ENCODE data around the gene HOXC11.

The HOXC11 gene

DNA sequence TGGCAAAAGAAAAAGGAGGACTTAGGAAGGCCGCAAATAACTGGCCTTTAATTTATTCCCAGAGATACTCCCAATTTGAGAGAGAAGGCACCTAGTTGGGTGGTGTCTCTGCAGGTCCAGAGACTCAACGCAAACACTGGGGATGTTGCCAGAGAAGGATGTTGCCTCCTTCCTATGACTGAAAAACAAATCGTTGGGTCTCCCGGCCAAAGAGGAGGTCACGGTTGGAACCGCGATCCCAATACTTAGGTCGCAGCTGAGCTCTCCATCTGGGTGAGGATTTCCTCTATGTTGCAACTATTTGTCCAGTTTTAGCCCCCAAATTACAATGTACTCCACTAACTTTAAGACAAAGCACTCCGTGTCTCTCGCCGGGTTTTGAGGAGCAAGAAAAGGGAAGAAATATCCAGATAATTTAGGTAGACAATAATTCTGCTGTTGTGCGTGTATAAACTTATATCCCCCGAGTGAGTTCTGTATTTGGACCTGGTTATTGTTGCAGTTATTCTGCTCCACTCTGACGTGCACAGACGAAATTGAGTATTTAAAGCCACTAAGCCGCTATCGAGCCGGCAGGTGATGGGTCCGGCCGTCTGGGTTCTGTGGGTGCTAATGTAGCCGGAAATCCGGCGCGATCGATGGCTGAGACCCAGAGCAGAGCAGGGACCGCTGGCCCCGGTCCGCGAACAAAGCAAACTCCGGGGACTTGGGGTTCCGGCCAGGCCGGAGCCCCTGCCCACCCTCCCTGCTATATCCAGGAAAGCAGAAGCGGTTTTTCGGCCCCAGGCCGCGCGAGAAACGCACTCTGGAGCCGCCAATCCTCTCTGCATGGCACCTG is 12.5 kb upstream of the HOXC11 start:
- DNase-seq, result no peak

DNA sequence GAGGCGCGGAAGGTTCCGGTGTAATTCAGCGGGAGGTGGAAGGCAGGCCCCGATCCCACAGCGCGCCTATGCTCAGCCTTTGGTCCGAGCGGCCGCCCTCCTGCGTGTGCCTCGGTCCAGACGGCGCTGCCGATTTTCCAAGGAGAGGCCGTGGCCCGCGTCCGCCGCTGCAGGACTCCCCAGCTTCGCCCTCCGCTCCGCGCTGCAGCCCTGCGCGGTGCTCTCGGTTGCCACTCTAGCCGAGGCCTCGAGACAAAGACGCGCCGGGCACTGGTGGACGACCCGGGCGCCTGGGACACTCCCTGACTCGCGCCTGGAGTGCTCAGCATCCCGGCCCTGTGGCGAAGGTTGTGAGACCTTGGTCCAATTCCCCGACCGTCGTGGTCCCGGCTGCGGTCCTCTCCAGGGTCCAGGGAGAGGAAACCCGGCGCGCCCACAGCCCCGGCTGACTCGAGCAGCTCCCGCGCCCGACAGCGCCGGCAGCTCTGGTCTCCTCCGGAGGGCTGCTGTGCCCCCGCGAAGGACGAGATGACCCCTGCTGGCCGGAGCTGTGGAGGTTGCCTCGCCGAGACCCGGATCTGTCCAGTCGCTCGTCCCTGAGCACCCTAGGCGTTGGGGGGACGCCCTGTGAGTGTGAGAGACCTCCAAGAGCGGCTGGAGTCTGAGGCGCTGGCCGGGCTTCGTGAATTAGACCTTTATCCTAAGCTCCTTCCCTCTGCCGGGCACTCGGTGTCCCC is 11.7 kb upstream of the HOXC11 start:
- no peak for DNase-seq

DNA sequence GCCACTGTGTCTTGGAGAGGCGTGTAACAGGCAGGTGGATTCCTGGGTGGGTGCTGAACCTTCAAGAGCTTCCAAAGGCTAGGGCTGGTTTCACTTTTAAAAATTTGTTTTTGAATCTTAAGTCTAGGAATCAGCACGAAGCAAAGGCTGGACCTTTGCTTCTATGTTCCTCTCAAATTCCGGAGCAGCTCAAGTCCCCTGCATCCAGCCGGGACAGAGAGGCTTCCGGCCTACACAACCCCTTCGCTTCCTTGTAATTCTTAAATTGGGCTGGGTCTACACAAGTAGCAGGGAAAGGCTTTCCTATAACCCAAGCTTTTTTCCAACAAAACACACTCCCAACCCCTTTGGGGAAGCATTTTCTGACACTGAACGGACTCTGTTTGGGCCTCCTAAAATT is 9.9 kb upstream of the HOXC11 start:
- no peak for DNase-seq

DNA sequence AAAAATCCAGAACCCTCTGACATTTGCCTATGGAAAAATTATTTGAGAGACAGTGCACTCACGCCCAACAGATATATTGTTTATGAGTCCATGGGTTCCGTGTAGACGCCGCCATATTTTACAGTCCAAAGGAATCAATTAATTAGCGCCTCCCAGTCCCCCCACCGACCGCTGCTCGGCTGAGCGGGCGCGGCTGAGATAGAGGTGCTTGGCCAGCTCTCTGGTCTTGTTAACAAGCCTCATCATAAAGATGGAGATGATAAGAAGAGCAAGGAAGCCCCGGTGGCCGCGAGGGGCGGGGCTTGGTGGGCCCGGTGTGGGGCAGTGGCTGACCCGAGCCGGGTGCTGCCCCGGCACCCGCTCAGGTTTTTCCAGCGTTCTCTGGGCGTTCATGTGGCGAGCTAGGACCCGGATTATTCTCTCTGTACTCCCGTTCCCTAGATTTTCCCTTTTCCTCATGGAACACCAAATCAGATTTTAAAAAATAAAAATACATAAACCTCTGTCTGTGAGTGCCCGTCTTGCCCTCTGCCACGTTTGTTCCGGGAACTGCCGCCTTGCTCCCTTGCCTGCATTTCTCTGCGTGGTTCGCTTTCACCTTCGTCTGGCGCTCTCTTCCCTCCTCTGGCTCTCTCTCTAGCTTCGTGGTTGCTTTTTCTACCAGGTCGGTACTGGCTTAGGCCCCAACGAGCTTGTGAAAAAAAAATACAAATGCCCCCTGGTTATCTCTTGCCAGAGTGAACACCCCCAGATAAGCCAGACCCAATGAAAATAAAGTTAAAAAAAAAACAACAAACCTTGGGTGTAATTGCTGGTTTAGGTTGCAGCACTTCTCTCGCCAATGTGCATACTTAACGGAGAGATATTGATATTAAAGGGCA is 9.3 kb upstream of the HOXC11 start:
- no peak for DNase-seq

DNA sequence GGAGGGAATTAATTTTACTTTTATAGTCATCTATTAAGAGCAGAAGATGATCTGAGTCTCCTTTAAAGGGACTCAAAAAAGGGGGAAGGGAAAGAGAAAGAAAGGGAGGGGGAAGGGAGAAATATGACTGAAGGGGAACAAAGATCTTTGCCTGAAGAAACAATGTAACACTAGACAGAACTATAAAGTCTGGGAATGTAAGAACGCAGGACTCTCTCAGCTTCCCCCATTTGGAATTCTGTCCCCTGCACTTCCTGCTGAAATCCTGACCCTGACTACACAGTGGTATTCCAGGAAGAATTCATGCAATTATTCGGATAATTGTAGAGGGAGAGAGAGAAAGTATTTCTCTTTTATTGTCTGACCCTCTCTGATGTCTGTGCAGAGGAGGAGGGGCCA is 8.6 kb upstream of the HOXC11 start:
- no peak for DNase-seq

DNA sequence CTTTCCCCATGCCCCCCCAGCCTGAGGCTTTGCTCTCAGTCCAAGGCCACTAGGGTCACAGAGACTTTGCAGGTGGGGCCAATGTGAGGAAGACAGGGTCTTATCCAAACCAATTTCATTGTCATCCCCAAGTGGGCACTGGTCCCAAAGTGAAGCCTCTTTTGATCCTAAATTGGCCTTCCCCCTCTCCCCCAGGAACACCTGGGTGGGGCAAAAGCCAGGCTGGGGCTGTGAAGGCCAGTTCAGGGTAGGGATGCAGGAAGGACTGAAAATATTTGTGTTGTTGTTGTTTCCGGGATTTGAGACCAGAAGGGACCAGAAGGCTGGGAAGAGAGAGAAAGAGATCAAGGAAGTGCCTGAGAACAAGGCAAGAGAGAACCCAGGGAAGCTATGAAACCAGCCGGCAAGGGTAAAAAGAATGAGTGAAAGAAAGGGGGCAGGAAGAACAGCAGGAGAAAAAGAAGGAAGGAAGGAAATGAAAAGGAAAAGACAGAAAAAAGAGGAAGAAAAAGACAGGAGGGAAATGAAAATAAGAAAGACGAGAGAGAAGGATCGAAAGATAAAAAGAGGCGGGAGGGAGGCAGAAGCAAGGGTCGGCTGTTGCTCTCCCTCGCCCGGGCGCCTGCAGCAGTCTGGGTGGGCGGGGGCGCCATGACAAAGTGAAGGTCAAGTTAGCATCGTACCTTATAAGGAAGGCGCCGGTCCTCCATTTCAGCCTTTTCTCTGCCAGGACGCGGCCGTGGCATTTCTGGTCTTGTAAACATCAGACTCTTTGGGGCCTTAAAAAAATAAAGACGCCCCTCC is 7.4 kb upstream of the HOXC11 start:
- no peak for DNase-seq

DNA sequence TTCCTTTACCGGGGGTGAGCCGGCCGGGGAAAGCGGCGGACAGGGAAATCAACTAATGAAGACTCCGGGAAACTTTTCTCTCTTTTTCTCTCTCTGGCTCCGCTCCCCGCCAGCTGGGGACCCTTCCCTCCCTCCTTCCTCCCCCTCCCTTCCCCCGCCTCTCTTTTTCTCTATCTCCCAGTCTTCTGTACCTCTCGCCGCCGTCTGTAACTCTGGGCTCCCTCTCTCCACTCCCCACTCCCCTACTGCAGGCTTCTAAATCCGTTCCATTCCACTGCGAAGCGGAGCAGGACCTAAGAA is 6.9 kb upstream of the HOXC11 start:
- DNase-seq, result no peak

DNA sequence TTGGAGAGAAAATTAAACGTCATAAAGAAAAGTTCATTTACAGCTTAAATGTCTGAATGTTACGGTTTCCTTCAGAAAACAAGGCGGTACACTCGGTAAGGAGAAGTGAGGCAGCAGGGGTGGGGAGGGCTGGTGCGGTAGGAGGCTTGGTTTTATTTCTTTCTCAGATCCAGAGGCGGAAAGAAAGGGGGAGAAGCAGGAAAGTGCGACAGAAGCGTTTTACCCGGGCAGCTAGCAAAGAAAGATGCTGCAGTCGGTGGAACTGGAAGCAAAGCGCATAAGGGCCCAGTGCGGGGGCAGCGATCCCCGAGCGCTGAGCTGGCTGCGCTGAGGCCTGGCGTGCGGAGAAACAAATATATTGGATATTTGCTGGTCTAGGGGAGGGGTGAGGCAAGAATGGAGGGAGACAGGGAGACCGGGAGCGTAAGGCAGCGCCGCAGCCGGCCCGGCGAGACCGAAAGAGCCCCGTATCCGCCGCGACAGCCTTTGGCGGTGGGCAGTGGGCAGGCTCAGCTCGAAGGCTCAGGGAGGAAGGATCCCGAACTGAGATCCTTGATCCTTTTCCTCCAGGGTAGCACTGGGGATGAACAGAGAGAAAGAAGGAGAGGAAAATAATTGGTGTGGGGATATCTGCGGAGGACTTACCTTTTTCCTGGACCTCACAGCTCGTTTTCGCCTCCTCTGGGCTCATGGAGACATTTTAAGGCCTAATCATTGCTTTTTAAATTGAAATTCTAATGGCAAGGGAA is 6.4 kb upstream of the HOXC11 start:
- DNase-seq, result no peak

DNA sequence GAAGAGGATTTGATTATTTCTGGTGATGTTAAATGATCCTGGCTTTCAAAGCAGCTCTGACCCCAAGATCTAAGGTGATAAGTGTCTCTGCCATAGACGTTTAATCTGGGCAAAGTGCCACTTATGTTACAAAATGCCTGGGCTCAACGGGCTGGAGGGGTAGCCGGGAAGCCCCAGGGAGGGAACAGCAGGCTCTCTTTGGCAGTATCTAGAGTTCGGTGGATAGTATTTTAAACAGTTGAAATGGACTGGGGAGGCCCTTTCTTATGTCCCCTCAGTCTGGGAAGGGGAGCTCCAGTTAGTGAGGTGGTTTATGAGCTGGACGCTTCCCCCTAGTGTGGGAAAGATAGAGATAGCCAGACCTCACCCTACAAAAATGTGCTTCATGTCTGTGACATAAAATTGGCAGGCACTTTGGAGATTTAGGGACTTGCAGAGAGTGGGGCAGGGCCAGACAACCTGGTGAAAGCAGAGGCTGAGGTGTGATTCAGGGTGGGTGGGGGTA is 5.5 kb upstream of the HOXC11 start:
- DNase-seq, result no peak

DNA sequence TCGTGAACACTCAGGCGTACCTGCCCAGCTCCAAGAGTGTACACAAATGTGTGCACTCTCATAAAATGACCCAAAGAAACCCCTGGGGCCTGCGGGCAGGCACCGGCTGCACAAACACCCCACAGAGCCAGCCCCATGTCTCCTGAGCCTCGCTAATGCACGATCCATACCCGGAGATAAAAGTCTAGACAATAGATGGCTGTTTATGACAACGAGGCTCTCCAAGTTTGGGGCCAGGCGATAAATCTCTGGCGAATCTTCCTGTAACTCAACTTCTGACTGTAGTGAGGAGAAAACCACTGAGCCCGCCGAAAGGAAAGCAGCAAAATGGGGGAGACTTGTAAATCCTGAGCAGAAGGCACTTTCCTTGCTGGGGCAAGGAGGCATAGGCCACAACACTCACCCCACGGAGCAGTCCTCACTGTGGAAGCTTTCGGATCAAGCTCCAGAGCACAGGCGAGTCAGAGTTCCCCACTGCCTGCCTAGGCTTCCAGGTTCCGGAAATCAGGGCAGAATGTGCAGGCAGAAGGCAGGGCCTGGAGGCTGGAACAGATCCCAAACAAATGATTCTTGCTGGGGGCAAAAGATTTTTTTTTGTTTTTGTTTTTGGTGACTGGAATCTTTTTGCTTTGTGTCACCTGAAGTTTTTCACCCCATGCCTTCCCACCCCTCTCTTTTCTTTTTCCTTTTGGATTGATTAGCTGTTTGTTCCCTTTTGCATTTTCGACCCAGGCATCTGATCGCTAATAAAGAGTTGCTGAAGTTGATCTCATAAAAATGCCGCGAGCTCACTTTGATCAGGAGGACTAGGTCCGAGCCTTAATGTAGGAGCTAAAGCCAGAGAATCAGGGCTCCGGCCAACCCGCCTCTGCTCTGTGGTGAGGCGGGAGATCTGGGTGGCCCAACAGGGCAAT is 4.5 kb upstream of the HOXC11 start:
- no peak for DNase-seq

DNA sequence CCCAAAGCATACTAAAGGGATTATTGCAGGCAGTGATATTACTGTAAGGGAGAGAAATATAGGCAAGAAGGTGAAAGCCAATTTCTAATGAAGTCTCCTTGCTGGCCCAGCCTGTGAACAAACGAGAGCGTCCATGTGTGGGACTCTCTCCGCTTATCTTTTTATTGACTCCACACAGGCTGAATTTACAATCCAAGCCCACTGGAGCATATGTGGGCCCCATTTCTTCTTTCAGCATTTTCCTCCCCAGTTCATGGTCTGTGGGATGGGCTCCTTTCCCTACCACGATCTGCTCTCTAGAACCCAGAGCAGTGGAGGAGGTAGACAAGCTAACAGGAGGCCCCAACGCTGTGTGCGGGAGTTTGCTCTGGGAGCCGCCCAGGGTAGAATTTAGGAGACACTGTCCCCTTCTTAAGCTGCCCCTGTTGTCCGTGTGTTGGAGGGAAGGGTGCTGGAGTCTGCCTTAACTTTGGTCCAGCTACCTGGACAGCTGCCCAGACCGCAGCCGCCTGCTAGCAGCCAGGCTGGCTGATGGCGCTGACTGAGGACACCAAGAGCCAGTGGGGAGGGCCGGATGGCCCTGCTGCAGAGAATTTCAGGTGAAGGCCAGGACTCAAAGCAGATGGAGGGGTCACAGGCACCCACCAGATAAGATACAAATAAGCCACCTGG is 3.2 kb upstream of the HOXC11 start:
- no peak for DNase-seq

DNA sequence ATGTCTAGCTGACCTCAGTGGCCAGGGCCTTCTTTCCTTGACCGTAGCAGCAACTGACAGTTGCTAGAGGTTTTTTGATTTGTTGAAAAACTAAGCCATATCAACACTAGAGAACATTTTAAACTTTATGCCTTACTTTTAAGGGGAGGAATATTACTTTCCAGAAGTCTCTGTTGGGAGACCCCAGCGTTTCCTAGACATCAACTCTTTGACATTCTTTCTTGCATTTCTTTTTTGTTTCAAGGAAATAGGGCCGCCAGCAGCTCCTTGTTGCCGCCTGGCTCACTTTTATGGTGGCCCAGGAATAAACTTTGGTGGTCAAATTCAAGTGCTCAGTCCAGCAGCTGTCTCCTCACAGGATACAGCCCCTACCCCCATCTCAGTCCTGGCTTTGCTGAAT is 2.5 kb upstream of the HOXC11 start:
- DNase-seq, result no peak

DNA sequence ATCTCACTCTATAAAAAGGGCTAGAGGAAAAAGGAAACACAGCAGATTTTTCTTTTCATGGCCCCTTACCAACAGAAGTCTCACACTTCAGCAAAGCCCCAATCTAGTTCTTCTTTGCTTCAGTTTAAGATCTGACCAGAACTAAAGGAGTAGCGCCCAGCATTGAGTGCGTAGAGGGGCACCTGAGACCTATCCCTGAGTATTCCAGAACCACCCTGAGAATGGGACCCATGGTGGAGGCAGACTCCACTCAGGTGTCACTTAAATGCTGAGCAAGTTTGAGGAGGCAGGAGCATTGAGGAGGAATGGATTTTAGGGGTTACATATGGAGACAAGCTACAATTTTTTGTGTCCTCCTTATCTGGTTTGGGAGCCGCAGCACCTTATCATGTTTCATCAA is 1.8 kb upstream of the HOXC11 start:
- DNase-seq, result no peak

DNA sequence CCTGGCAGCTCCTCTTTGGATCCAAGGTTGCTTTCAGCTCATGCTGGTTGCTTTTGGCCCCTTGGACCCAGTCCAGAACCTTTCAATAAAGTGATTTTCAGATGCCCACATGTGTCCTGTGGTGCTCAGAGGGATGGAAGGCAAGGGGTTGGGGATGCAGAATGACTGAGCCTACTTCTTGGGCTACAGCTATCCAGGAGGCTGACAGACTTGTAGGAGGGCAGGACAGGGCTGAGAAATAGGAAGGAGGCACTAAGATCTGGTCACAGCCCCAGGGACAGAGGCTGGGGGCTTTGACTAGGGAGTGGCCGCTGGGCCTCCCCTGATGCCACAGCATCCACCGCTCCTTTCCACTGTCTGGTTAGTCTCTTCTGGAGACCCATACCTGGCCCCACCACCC is 1.2 kb upstream of the HOXC11 start:
- DNase-seq, result no peak

DNA sequence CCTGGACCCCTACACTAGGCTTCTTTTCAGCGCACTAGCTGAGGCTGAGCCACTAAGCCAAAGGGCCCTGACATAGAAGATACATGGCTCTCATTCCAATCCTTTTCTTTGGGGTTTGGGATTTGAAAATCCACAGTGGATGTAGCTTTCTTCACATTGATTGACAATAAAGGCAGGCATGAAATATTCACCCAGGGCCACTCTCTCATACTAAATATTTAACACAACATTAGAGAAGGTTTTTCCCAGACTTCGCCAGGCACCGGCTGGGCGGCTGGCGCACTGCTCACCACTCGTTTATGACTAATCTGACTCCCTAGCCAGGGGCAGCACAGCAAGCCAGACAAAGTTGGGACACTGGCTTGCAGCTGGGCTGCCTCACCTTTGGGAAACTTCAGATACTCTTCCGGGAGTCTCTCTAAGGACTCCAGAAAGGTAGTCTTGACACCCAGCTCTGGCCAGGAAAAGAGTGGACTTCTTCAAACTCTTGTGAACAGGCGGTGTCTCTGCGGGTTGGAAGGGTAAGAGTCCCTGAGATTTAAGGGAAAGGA is 699 bp upstream of the HOXC11 start:
- DNase-seq, result no peak

DNA sequence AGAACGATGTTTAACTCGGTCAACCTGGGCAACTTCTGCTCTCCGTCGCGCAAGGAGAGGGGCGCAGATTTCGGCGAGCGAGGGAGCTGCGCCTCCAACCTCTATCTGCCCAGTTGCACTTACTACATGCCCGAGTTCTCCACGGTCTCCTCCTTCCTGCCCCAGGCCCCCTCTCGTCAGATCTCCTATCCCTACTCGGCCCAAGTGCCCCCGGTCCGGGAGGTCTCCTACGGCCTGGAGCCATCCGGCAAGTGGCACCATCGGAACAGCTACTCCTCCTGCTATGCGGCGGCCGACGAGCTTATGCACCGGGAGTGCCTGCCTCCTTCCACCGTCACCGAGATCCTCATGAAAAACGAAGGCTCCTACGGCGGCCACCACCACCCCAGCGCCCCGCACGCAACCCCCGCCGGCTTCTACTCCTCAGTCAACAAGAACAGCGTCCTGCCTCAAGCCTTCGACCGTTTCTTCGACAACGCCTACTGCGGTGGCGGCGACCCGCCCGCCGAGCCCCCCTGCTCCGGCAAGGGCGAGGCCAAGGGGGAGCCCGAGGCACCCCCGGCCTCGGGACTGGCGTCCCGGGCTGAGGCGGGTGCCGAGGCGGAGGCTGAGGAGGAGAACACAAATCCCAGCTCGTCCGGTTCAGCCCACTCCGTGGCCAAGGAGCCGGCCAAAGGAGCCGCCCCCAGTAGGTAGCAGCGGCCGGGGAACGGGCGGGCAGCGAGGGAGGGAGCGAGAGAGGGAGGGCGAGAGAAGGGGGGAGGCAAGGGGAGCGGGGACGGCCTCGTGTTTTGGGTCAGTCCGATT is 513 bp downstream of the HOXC11 start:
- DNase-seq, result no peak

DNA sequence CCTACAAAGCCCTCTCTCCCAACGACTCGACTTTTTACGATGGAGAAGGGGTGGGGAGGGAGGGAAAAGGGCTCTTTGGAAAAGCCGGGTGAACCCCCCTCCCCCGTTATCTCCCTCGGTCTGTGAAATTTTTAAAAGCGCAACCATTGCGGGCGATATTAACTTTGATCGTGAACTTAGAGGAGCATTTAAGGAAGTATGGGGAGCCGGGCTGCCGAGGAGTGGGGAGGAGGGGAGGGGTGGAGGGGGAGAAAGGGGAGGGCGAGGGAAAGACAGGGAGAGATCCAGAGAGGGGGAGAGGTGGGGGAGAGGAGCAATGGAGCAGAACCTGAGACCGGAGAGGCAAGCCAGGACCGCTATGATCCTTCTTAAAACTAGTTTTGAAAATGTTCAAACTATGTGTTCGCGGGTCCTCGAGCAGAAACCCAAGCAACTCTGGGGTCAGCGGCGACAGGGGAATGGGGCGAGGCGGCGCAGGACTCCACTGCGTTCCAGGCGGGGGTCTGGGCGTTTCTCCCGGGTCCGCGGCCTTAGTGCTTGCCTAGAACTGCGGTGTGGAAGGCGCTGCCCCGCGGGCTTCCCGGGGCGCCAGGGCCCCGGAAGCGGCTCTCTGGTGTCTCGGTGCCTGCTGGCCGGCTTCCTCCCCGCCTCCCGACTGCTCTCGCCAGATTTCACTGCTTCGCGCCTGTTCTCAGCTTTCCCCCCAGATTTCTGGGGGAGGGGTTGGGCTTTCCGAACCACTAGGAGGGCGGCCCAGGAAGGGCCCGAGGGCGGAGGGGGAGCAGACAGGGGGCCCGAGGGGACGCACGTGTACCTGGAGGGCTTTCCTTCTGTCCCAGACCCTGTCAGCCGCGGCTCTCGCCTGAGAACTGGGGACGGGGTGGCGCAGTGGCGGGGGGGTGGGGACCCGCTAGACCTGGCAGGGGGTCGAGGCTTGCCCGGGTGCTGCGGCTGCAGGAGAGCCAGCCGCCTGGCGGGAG is 1.4 kb downstream of the HOXC11 start, which contains the start of gene HOTAIR:
HOTAIR (minus strand) TSS at position 871 of the 980 bp plus-strand sequence.
- DNase-seq, result no peak

DNA sequence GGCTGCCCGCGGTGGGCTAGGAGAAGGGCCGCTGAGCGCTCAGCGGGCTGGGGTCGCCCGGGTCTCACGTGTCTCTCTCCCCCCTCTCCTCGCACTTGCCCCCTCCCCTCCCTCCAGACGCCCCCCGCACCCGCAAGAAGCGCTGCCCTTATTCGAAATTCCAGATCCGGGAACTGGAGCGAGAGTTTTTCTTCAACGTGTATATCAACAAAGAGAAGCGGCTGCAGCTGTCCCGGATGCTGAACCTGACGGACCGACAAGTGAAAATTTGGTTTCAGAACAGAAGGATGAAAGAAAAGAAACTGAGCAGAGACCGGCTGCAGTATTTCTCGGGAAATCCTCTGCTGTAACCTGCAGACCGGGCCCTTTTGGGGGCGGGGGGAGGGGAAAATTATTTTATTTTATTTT is 2.1 kb downstream of the HOXC11 start:
- DNase-seq, result no peak

Data from NCI-H1048 (cell line).